Measurements from ENCODE around the gene NDUFA11.
"Not testable (repeated sequence)": the region's sequence is repeated elsewhere in the genome, so short reads cannot be mapped to it uniquely, and the experiment has no call there.

Gene NDUFA11

GRCh38 chr19:5874496-5874895 is 29.1 kb downstream of the NDUFA11 start:
- not testable (repeated sequence) for H3K4me1 ChIP-seq (ENCODE audit: control insufficient read depth, insufficient read depth, low read length); H3K36me3 ChIP-seq (ENCODE audit: control insufficient read depth, insufficient read depth, low read length); H3K9ac ChIP-seq (ENCODE audit: low read depth, low read length); H3K9me3 ChIP-seq (ENCODE audit: control insufficient read depth, insufficient read depth, low read length); H3K4me3 ChIP-seq (ENCODE audit: low read depth, low read length); H3K27me3 ChIP-seq (ENCODE audit: control insufficient read depth, insufficient read depth, low read length)

- Histone ChIP-seq H3K4me1 (ENCODE audit: control insufficient read depth, insufficient read depth, low read length) (no peaks in the 10 kb centered on the region), H3K9me3 (ENCODE audit: control insufficient read depth, insufficient read depth, low read length) (no peaks in the 10 kb centered on the region), H3K9ac (ENCODE audit: low read depth, low read length) (no peak overlapping the region), H3K4me3 (ENCODE audit: low read depth, low read length) (no peak overlapping the region), H3K36me3 (ENCODE audit: control insufficient read depth, insufficient read depth, low read length) (no peaks in the 10 kb centered on the region), H3K27me3 (ENCODE audit: control insufficient read depth, insufficient read depth, low read length) (no peaks in the 10 kb centered on the region)
These were observed 29.9 kb downstream of the NDUFA11 start for GRCh38 chr19:5873617-5874199.

GRCh38 chr19:5870986-5871394 is 32.6 kb downstream of the NDUFA11 start:
- no peak overlapping the region for H3K4me3 ChIP-seq (ENCODE audit: low read depth, low read length)
- H3K27me3 ChIP-seq (ENCODE audit: control insufficient read depth, insufficient read depth, low read length), result no peaks in the 10 kb centered on the region
- no peak overlapping the region for H3K9ac ChIP-seq (ENCODE audit: low read depth, low read length)
- no peaks in the 10 kb centered on the region for H3K4me1 ChIP-seq (ENCODE audit: control insufficient read depth, insufficient read depth, low read length)
- H3K36me3 ChIP-seq (ENCODE audit: control insufficient read depth, insufficient read depth, low read length), result no peaks in the 10 kb centered on the region
- no peaks in the 10 kb centered on the region for H3K9me3 ChIP-seq (ENCODE audit: control insufficient read depth, insufficient read depth, low read length)

GRCh38 chr19:5867201-5868136 is 36.1 kb downstream of the NDUFA11 start:
- H3K4me3 ChIP-seq (ENCODE audit: low read depth, low read length), result no peak overlapping the region
- H3K9ac ChIP-seq (ENCODE audit: low read depth, low read length), result no peak overlapping the region
- peaks cover 2% of the 10 kb centered on the region for H3K36me3 ChIP-seq (ENCODE audit: control insufficient read depth, insufficient read depth, low read length)
- H3K9me3 ChIP-seq (ENCODE audit: control insufficient read depth, insufficient read depth, low read length), result no peaks in the 10 kb centered on the region
- no peaks in the 10 kb centered on the region for H3K27me3 ChIP-seq (ENCODE audit: control insufficient read depth, insufficient read depth, low read length)
- no peaks in the 10 kb centered on the region for H3K4me1 ChIP-seq (ENCODE audit: control insufficient read depth, insufficient read depth, low read length)

- peaks cover 2% of the 10 kb centered on the region for H3K36me3 ChIP-seq (ENCODE audit: control insufficient read depth, insufficient read depth, low read length)
- H3K4me1 ChIP-seq (ENCODE audit: control insufficient read depth, insufficient read depth, low read length), result no peaks in the 10 kb centered on the region
- no peak overlapping the region for H3K4me3 ChIP-seq (ENCODE audit: low read depth, low read length)
- H3K27me3 ChIP-seq (ENCODE audit: control insufficient read depth, insufficient read depth, low read length), result no peaks in the 10 kb centered on the region
- H3K9ac ChIP-seq (ENCODE audit: low read depth, low read length), result no peak overlapping the region
- no peaks in the 10 kb centered on the region for H3K9me3 ChIP-seq (ENCODE audit: control insufficient read depth, insufficient read depth, low read length)
These were observed 37.8 kb downstream of the NDUFA11 start for GRCh38 chr19:5865772-5866171.

GRCh38 chr19:5864725-5865486 is 38.7 kb downstream of the NDUFA11 start:
- Histone ChIP-seq H3K9ac (ENCODE audit: low read depth, low read length) (no peak overlapping the region), H3K36me3 (ENCODE audit: control insufficient read depth, insufficient read depth, low read length) (peaks cover 2% of the 10 kb centered on the region), H3K4me3 (ENCODE audit: low read depth, low read length) (no peak overlapping the region), H3K27me3 (ENCODE audit: control insufficient read depth, insufficient read depth, low read length) (no peaks in the 10 kb centered on the region), H3K4me1 (ENCODE audit: control insufficient read depth, insufficient read depth, low read length) (no peaks in the 10 kb centered on the region), H3K9me3 (ENCODE audit: control insufficient read depth, insufficient read depth, low read length) (no peaks in the 10 kb centered on the region)

- no peaks in the 10 kb centered on the region for H3K27me3 ChIP-seq (ENCODE audit: control insufficient read depth, insufficient read depth, low read length)
- peaks cover 2% of the 10 kb centered on the region for H3K36me3 ChIP-seq (ENCODE audit: control insufficient read depth, insufficient read depth, low read length)
- H3K9me3 ChIP-seq (ENCODE audit: control insufficient read depth, insufficient read depth, low read length), result no peaks in the 10 kb centered on the region
- H3K4me1 ChIP-seq (ENCODE audit: control insufficient read depth, insufficient read depth, low read length), result no peaks in the 10 kb centered on the region
- no peak overlapping the region for H3K4me3 ChIP-seq (ENCODE audit: low read depth, low read length)
- no peak overlapping the region for H3K9ac ChIP-seq (ENCODE audit: low read depth, low read length)
These were observed 39.4 kb downstream of the NDUFA11 start for GRCh38 chr19:5864013-5864720.

- no peak overlapping the region for H3K9ac ChIP-seq (ENCODE audit: low read depth, low read length)
These were observed 40.4 kb downstream of the NDUFA11 start for GRCh38 chr19:5863030-5863665.

GRCh38 chr19:5857203-5858081 is 46.1 kb downstream of the NDUFA11 start:
- Histone ChIP-seq H3K4me1 (ENCODE audit: control insufficient read depth, insufficient read depth, low read length) (no peaks in the 10 kb centered on the region), H3K4me3 (ENCODE audit: low read depth, low read length) (no peak overlapping the region), H3K9ac (ENCODE audit: low read depth, low read length) (no peak overlapping the region), H3K9me3 (ENCODE audit: control insufficient read depth, insufficient read depth, low read length) (no peaks in the 10 kb centered on the region), H3K27me3 (ENCODE audit: control insufficient read depth, insufficient read depth, low read length) (no peaks in the 10 kb centered on the region), H3K36me3 (ENCODE audit: control insufficient read depth, insufficient read depth, low read length) (no peaks in the 10 kb centered on the region)

More at GRCh38 chr19:5863030-5863665, 40.4 kb downstream of the NDUFA11 start:
- no peaks in the 10 kb centered on the region for H3K9me3 ChIP-seq (ENCODE audit: control insufficient read depth, insufficient read depth, low read length)
- peaks cover 2% of the 10 kb centered on the region for H3K36me3 ChIP-seq (ENCODE audit: control insufficient read depth, insufficient read depth, low read length)
- H3K27me3 ChIP-seq (ENCODE audit: control insufficient read depth, insufficient read depth, low read length), result no peaks in the 10 kb centered on the region
- H3K4me3 ChIP-seq (ENCODE audit: low read depth, low read length), result no peak overlapping the region
- no peaks in the 10 kb centered on the region for H3K4me1 ChIP-seq (ENCODE audit: control insufficient read depth, insufficient read depth, low read length)

- H3K4me1 ChIP-seq (ENCODE audit: control insufficient read depth, insufficient read depth, low read length); H3K9ac ChIP-seq (ENCODE audit: low read depth, low read length); H3K27me3 ChIP-seq (ENCODE audit: control insufficient read depth, insufficient read depth, low read length); H3K9me3 ChIP-seq (ENCODE audit: control insufficient read depth, insufficient read depth, low read length); H3K4me3 ChIP-seq (ENCODE audit: low read depth, low read length); H3K36me3 ChIP-seq (ENCODE audit: control insufficient read depth, insufficient read depth, low read length): not testable (repeated sequence)
These were observed 48.4 kb downstream of the NDUFA11 start for GRCh38 chr19:5855151-5855550.

All from iPS-15b (cell line).